Memory B cell (primary cell): ENCODE measurements around the gene MEX3B.
"Not testable (repeated sequence)": the region's sequence is repeated elsewhere in the genome, so short reads cannot be mapped to it uniquely, and the experiment has no call there.

Experiments used
- ATAC-seq: fragments of 150-1000 bp; cut with Tn5 transposase; 2 replicates; pipeline ENCODE4 v1.10.0; 2021; ENCODE audit warnings: low read depth, mild to moderate bottlenecking, moderate library complexity
- DNase-seq, 2 donors: peaks; one replicate each; pipeline ENCODE4 v3.0.0; 2022; ENCODE audit warnings: low spot score in 2 of 2
- H3K27ac Mint-ChIP-seq: one replicate; pipeline ENCODE4 v1.8.0; 2022; ENCODE audit warnings: mild to moderate bottlenecking, moderate library complexity, mixed read lengths
- H3K27me3 Mint-ChIP-seq: one replicate; pipeline ENCODE4 v1.8.0; 2022; ENCODE audit warnings: mixed read lengths
- H3K36me3 Mint-ChIP-seq: one replicate; pipeline ENCODE4 v1.8.0; 2022; ENCODE audit warnings: mild to moderate bottlenecking, mixed read lengths
- H3K4me1 Mint-ChIP-seq: one replicate; pipeline ENCODE4 v1.8.0; 2022; ENCODE audit warnings: mixed read lengths
- H3K4me3 Mint-ChIP-seq: one replicate; pipeline ENCODE4 v1.8.0; 2022; ENCODE audit warnings: mild to moderate bottlenecking, moderate library complexity, mixed read lengths
- H3K9me3 Mint-ChIP-seq: one replicate; pipeline ENCODE4 v1.8.0; 2022; ENCODE audit warnings: mixed read lengths

MEX3B gene

DNA sequence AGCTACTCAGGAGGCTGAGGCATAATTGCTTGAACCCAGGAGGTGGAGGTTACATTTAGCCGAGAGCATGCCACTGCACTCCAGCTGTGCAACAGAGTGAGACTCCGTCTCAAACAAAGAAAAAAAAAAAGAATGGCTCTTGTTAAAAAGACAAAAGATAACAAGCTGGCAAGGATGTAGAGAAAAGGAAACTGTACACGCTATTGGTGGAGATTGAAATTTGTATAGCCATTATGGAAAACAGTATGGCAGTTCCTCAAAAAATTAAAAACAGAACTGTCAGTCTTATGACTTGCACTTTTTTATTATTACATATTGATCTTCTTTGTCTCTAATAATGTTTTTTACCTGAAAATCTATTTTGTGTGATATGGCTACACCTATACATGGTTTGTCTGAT is 41.9 kb downstream of the MEX3B start:
- H3K4me3 Mint-ChIP-seq, result no peak overlapping the region
- no peak overlapping the region for H3K27ac Mint-ChIP-seq
- no peaks in the 10 kb centered on the region for H3K4me1 Mint-ChIP-seq
- peaks cover 4% of the 10 kb centered on the region for H3K27me3 Mint-ChIP-seq
- H3K36me3 Mint-ChIP-seq, result no peaks in the 10 kb centered on the region
- ATAC-seq, result no peak
- DNase-seq, result no peak
- no peaks in the 10 kb centered on the region for H3K9me3 Mint-ChIP-seq

- not testable (repeated sequence) for H3K27ac Mint-ChIP-seq, H3K4me1 Mint-ChIP-seq, ATAC-seq, DNase-seq, H3K27me3 Mint-ChIP-seq, H3K4me3 Mint-ChIP-seq, H3K36me3 Mint-ChIP-seq
- H3K9me3 Mint-ChIP-seq, result peaks cover 13% of the 10 kb centered on the region
Measured at GRCh38 chr15:81995081-81995480, 50.7 kb downstream of the MEX3B start.

GRCh38 chr15:81992523-81992922 is 53.3 kb downstream of the MEX3B start:
- Mint-ChIP-seq H3K4me3 (no peak overlapping the region), H3K9me3 (peaks cover 16% of the 10 kb centered on the region), H3K4me1 (no peaks in the 10 kb centered on the region), H3K27me3 (peaks cover 5% of the 10 kb centered on the region), H3K27ac (no peak overlapping the region), H3K36me3 (peaks cover 3% of the 10 kb centered on the region)
- DNase-seq (no peak), ATAC-seq (no peak)
